MM.1S (cell line): ENCODE results near the gene MYH4.

ENCODE experiments used
- EZH2phosphoT487 ChIP-seq: fragments of 300-600 bp; sonication (generic); IDR thresholded peaks from 2 replicates; pipeline ENCODE4 v1.6.1; 2018; ENCODE audit warnings: antibody characterized with exemption, low read length
- TF ChIP-seq, protein P1 (sequence below): fragments of 300-600 bp; sonication (generic); IDR thresholded peaks from 2 replicates; pipeline ENCODE4 v1.5.1; 2016; ENCODE audit warnings: antibody characterized with exemption, low read length, mixed read lengths

DNA sequence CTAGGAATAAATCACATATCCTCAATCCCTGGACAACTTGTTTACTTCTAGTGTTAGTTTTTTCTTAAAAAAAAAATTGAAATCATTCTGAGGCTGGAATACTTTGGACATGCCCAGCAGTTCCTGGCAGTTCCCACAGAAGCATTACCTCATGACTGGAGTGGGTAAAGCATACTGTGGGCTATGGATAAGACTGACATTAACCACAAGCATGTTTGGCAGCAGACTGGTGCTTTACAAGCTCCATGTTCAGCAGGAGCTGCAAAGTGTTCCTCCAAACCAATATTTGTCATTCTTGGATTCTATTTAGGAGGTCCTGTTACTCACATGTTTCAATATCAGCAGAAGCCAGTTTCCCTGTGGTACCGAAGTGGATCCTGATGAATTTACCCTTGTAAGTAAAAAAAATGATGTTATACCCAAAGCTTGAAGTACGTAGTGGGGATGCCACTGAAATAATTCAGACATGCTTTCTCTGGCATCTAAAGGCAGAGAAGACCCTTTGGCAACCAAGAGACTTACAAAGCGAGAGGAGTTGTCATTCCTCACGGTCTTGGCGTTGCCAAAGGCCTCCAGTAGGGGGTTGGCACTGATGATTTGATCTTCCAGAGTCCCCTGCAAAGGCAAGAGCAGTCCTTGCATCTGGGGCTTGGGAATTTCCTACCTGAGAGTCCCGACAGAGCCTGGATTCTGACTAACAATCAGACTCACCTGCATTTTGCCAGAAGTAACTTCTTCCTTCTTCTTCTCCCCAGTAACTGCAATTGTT is 44.1 kb upstream of the MYH4 start:
- TF ChIP-seq, protein P1, sequence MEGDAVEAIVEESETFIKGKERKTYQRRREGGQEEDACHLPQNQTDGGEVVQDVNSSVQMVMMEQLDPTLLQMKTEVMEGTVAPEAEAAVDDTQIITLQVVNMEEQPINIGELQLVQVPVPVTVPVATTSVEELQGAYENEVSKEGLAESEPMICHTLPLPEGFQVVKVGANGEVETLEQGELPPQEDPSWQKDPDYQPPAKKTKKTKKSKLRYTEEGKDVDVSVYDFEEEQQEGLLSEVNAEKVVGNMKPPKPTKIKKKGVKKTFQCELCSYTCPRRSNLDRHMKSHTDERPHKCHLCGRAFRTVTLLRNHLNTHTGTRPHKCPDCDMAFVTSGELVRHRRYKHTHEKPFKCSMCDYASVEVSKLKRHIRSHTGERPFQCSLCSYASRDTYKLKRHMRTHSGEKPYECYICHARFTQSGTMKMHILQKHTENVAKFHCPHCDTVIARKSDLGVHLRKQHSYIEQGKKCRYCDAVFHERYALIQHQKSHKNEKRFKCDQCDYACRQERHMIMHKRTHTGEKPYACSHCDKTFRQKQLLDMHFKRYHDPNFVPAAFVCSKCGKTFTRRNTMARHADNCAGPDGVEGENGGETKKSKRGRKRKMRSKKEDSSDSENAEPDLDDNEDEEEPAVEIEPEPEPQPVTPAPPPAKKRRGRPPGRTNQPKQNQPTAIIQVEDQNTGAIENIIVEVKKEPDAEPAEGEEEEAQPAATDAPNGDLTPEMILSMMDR, result no peak
- no peak for TF ChIP-seq EZH2phosphoT487
